HFF-Myc (cell line): ENCODE results near the gene TANC1.

Experiments used
- DNase-seq: peaks from one replicate; pipeline ENCODE4 v3.0.0-alpha.2; 2011; ENCODE audit warnings: low read depth; ENCODE audit errors: extremely low read depth
- H3K4me3 ChIP-seq: replicated peaks from 2 replicates; pipeline ENCODE4 v1.5.1; 2011; ENCODE audit warnings: low read depth, mild to moderate bottlenecking, control low read depth, low read length
- CTCF ChIP-seq: IDR thresholded peaks from 2 replicates; pipeline ENCODE4 v1.5.1; 2012; ENCODE audit warnings: mild to moderate bottlenecking, low read depth, low read length, control low read depth; ENCODE audit errors: missing control alignments

The TANC1 gene

GRCh38 chr2:159144776-159145614, 176.6 kb downstream of the TANC1 start:
- no peak overlapping the region for H3K4me3 ChIP-seq
- TF ChIP-seq CTCF: no peak
- DNase-seq: no peak

DNA sequence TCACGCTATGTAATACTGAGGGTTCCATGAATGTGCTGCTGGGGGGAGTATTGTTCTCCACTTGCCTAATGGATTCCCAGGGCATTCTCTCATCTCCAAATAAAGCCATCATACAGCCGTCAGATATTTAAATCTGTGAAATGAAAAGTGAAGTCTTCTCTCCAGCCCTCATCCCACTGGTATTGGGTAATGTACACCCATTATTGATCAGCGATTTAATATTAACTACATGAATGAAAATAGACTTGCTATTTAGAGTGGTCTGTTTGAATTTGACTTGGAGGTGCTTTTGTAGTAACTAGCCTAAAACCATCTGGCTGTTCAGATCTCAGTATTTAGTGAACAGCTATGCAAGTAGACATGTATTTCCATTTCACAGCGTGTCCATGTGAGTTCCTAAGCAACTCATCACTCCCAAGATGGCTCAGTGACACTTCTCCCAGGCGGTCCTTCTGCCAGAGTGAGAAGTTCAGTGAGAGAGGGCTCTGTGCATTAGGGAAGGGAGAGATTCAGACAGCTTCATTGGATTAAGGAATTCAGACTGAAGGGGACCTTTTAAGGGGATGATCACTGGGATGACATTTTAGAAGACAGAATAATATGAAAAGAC, 177.4 kb downstream of the TANC1 start:
- no peak for DNase-seq
- TF ChIP-seq CTCF: no peak
- H3K4me3 ChIP-seq: no peak overlapping the region

DNA sequence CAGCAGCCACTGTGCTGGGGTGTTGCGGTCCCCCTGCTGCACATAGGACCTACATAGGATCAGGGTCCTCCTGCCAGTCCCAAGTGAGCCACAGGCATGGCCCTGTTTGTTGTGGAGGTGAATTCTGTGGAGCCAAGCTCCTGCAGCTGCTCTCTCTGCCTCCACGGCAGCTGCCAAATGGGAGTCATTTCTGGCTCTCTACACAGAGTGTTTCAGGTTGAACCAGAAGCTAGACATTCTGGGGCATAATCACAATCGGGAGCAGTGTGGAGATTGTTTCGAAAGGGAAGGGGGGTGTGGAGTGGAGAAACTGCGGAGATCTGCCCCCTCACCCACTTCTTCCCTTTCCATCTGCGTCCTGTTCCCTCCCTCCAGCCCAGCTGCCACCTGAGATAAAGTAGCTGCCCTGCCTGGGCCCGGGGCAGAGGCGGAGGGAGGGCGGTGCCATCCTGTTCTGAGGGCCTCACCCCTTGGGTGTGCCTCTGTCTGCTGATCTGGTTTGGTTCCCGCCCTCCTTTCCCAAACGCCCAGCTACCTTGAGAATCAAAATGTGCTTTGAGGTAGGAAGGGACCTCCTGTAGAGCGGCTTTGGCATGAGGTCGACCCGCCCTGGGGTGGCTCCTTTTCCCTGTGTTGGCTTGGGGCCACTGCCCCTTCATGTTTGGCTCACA, 178.7 kb downstream of the TANC1 start:
- TF ChIP-seq CTCF: no peak

GRCh38 chr2:159147690-159148089, 179.2 kb downstream of the TANC1 start:
- H3K4me3 ChIP-seq: no peak overlapping the region
- no peak for DNase-seq
- TF ChIP-seq CTCF: no peak

More for the DNA sequence above, 178.7 kb downstream of the TANC1 start:
- no peak for DNase-seq
- H3K4me3 ChIP-seq: no peak overlapping the region

GRCh38 chr2:159148901-159149300, 180.5 kb downstream of the TANC1 start:
- no peak overlapping the region for H3K4me3 ChIP-seq
- DNase-seq: no peak
- TF ChIP-seq CTCF: no peak

DNA sequence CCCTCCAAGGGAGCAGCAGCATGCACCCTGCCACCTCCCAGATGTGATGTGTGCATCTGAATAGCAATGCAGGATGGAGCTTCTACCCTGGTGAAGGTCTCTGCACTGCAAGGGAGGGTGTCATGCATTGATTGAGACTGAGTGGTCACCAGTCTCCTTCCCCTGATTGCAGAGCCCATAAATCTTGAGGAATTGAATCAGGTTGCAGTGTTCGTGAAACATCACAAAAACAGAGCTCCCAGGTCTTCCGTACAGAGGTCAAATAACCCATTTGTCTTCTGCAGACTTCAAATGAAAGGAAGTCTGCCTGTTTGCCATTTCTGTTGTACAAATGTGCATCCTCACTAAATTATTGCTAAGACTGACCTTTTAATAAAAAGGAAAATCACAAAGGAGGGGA, 181.3 kb downstream of the TANC1 start:
- no peak for TF ChIP-seq CTCF
- H3K4me3 ChIP-seq: no peak overlapping the region
- DNase-seq: no peak
